Stimulated activated naive B cell treated with anti-CD40 and anti-IgM and Interleukin-4, amounts not matched to agents 10 μg/mL and 1 μg/mL and 100 μg/mL, for 72 hours (primary cell): ENCODE measurements around the gene MYH9.
A peak's percentile ranks its signal among the peaks of the same experiment; 100 is the strongest.
"Not testable (repeated sequence)": the region's sequence is repeated elsewhere in the genome, so short reads cannot be mapped to it uniquely, and the experiment has no call there.

Source experiments
- ATAC-seq, 2 donors: fragments of 150-1000 bp; cut with Tn5 transposase; replicated peaks; 2 replicates each; pipeline ENCODE4 v1.10.0; 2021; ENCODE audit warnings: moderate library complexity in 1 of 2
- DNase-seq: peaks from one replicate; pipeline ENCODE4 v3.0.0; 2021
- H3K27ac Mint-ChIP-seq: one replicate; pipeline ENCODE4 v1.8.0; 2022; ENCODE audit warnings: mild to moderate bottlenecking, mixed read lengths
- H3K27me3 Mint-ChIP-seq, 2 donors: one replicate each; pipeline ENCODE4 v1.8.0; 2022; ENCODE audit warnings: mixed read lengths in 2 of 2
- H3K36me3 Mint-ChIP-seq, 2 donors: one replicate each; pipeline ENCODE4 v1.8.0; 2022; ENCODE audit warnings: mixed read lengths in 2 of 2, mild to moderate bottlenecking in 1 of 2
- H3K4me1 Mint-ChIP-seq, 2 donors: one replicate each; pipeline ENCODE4 v1.8.0; 2022; ENCODE audit warnings: mixed read lengths in 2 of 2, mild to moderate bottlenecking in 1 of 2
- H3K4me3 Mint-ChIP-seq, 2 donors: one replicate each; pipeline ENCODE4 v1.8.0; 2022; ENCODE audit warnings: mild to moderate bottlenecking in 2 of 2, mixed read lengths in 2 of 2, moderate library complexity in 1 of 2
- H3K9me3 Mint-ChIP-seq, 2 donors: one replicate each; pipeline ENCODE4 v1.8.0; 2022; ENCODE audit warnings: mixed read lengths in 2 of 2, mild to moderate bottlenecking in 1 of 2

MYH9 gene

GRCh38 chr22:36405671-36406538, 18.1 kb upstream of the MYH9 start:
- peak overlapping the region; percentile 3 to 8 for H3K4me3 Mint-ChIP-seq
- no peaks in the 10 kb centered on the region for H3K27me3 Mint-ChIP-seq
- peak; percentile 28 for DNase-seq
- H3K36me3 Mint-ChIP-seq = no peaks in the 10 kb centered on the region
- no peaks in the 10 kb centered on the region for H3K9me3 Mint-ChIP-seq
- peaks cover 30 to 61% of the 10 kb centered on the region in 2 donors for H3K4me1 Mint-ChIP-seq
- peak overlapping the region; percentile 84 for H3K27ac Mint-ChIP-seq
- peak; percentile 69 to 70 for ATAC-seq

- Mint-ChIP-seq H3K36me3 (no peaks in the 10 kb centered on the region), H3K4me1 (peaks cover 27 to 56% of the 10 kb centered on the region in 2 donors), H3K27ac (peak overlapping the region; percentile 84), H3K9me3 (no peaks in the 10 kb centered on the region), H3K27me3 (no peaks in the 10 kb centered on the region), H3K4me3 (peak overlapping the region; percentile 3 to 8)
- ATAC-seq (peak; percentile 60 to 64), DNase-seq (no peak)
These were observed 17.5 kb upstream of the MYH9 start for GRCh38 chr22:36405221-36405661.

- Mint-ChIP-seq H3K27me3 (no peaks in the 10 kb centered on the region), H3K4me1 (peaks cover 26 to 54% of the 10 kb centered on the region in 2 donors), H3K9me3 (no peaks in the 10 kb centered on the region), H3K27ac (peak overlapping the region; percentile 84), H3K36me3 (no peaks in the 10 kb centered on the region), H3K4me3 (no peak overlapping the region)
- DNase-seq (no peak), ATAC-seq (no peak)
These were observed 16.7 kb upstream of the MYH9 start for GRCh38 chr22:36404446-36404845.

- Mint-ChIP-seq H3K27me3 (no peaks in the 10 kb centered on the region), H3K4me3 (no peak overlapping the region), H3K4me1 (peaks cover 26 to 49% of the 10 kb centered on the region in 2 donors), H3K9me3 (no peaks in the 10 kb centered on the region), H3K27ac (no peak overlapping the region), H3K36me3 (no peaks in the 10 kb centered on the region)
- ATAC-seq (no peak), DNase-seq (no peak)
These were observed 11.7 kb upstream of the MYH9 start for GRCh38 chr22:36399472-36399778.

- no peak for DNase-seq
- no peak for ATAC-seq
- H3K36me3 Mint-ChIP-seq = no peaks in the 10 kb centered on the region
- H3K9me3 Mint-ChIP-seq = no peaks in the 10 kb centered on the region
- no peaks in the 10 kb centered on the region for H3K27me3 Mint-ChIP-seq
- H3K4me1 Mint-ChIP-seq = peaks cover 26 to 52% of the 10 kb centered on the region in 2 donors
- no peak overlapping the region for H3K4me3 Mint-ChIP-seq
- H3K27ac Mint-ChIP-seq = no peak overlapping the region
These were observed 11.1 kb upstream of the MYH9 start for GRCh38 chr22:36398601-36399471.

GRCh38 chr22:36397131-36398093, 9.6 kb upstream of the MYH9 start:
- H3K36me3 Mint-ChIP-seq = no peaks in the 10 kb centered on the region
- H3K27me3 Mint-ChIP-seq = no peaks in the 10 kb centered on the region
- no peak for DNase-seq
- H3K4me3 Mint-ChIP-seq = no peak overlapping the region
- no peak overlapping the region for H3K27ac Mint-ChIP-seq
- no peaks in the 10 kb centered on the region for H3K9me3 Mint-ChIP-seq
- ATAC-seq = no peak
- H3K4me1 Mint-ChIP-seq = peaks cover 26 to 59% of the 10 kb centered on the region in 2 donors

GRCh38 chr22:36395915-36396314, 8.1 kb upstream of the MYH9 start:
- Mint-ChIP-seq H3K27ac (peak overlapping the region; percentile 31), H3K9me3 (no peaks in the 10 kb centered on the region), H3K4me1 (peaks cover 28 to 70% of the 10 kb centered on the region in 2 donors), H3K27me3 (no peaks in the 10 kb centered on the region), H3K36me3 (peaks cover 0 to 2% of the 10 kb centered on the region in 2 donors), H3K4me3 (no peak overlapping the region)
- DNase-seq (no peak), ATAC-seq (no peak)

- ATAC-seq (no peak), DNase-seq (no peak)
- Mint-ChIP-seq H3K9me3 (no peaks in the 10 kb centered on the region), H3K4me1 (peaks cover 32 to 76% of the 10 kb centered on the region in 2 donors), H3K4me3 (no peak overlapping the region), H3K27ac (no peak overlapping the region), H3K27me3 (no peaks in the 10 kb centered on the region), H3K36me3 (peaks cover 0 to 2% of the 10 kb centered on the region in 2 donors)
These were observed 7.5 kb upstream of the MYH9 start for GRCh38 chr22:36395055-36395849.

- peaks cover 2 to 4% of the 10 kb centered on the region in 2 donors for H3K36me3 Mint-ChIP-seq
- no peaks in the 10 kb centered on the region for H3K27me3 Mint-ChIP-seq
- DNase-seq = no peak
- peaks cover 18 to 60% of the 10 kb centered on the region in 2 donors for H3K4me1 Mint-ChIP-seq
- ATAC-seq = no peak
- H3K27ac Mint-ChIP-seq = peak overlapping the region; percentile 57
- H3K4me3 Mint-ChIP-seq = peak overlapping the region in 1 of 2 donors; percentile 4
- no peaks in the 10 kb centered on the region for H3K9me3 Mint-ChIP-seq
These were observed 3.9 kb upstream of the MYH9 start for GRCh38 chr22:36391638-36392037.

GRCh38 chr22:36389122-36389521, 1.4 kb upstream of the MYH9 start:
- not testable (repeated sequence) for H3K27ac Mint-ChIP-seq, H3K27me3 Mint-ChIP-seq, H3K4me3 Mint-ChIP-seq, DNase-seq, ATAC-seq, H3K9me3 Mint-ChIP-seq
- Mint-ChIP-seq H3K4me1 (peaks cover 27 to 55% of the 10 kb centered on the region in 2 donors), H3K36me3 (peaks cover 23 to 24% of the 10 kb centered on the region in 2 donors)

- Mint-ChIP-seq H3K27me3 (no peaks in the 10 kb centered on the region), H3K27ac (peak overlapping the region; percentile 95), H3K36me3 (peaks cover 34% of the 10 kb centered on the region in 2 donors), H3K4me1 (peaks cover 33 to 62% of the 10 kb centered on the region in 2 donors), H3K9me3 (no peaks in the 10 kb centered on the region), H3K4me3 (peak overlapping the region; percentile 85 to 89)
- no peak for DNase-seq
- peak in 1 of 2 donors; percentile 5 for ATAC-seq
These were observed 133 bp downstream of the MYH9 start for GRCh38 chr22:36387709-36387958.

GRCh38 chr22:36386900-36387708, 663 bp downstream of the MYH9 start:
- H3K27ac Mint-ChIP-seq = peak overlapping the region; percentile 99
- H3K4me3 Mint-ChIP-seq = peak overlapping the region; percentile 89 to 98
- no peaks in the 10 kb centered on the region for H3K9me3 Mint-ChIP-seq
- DNase-seq (peak; percentile 80), ATAC-seq (peak; percentile 42 to 48)
- H3K27me3 Mint-ChIP-seq = no peaks in the 10 kb centered on the region
- H3K36me3 Mint-ChIP-seq = peaks cover 34 to 36% of the 10 kb centered on the region in 2 donors
- H3K4me1 Mint-ChIP-seq = peaks cover 33 to 65% of the 10 kb centered on the region in 2 donors
